ENCODE data around the gene PLD3. TPM values are rescaled to one million over a fixed set of nuclear protein-coding genes. Genes with fewer than 3 reads are reported as not detected.
"Not testable (repeated sequence)": the region's sequence is repeated elsewhere in the genome, so short reads cannot be mapped to it uniquely, and the experiment has no call there.

The PLD3 gene
- total RNA-seq, 1 donor from 2014 or later, result 156 TPM

DNA sequence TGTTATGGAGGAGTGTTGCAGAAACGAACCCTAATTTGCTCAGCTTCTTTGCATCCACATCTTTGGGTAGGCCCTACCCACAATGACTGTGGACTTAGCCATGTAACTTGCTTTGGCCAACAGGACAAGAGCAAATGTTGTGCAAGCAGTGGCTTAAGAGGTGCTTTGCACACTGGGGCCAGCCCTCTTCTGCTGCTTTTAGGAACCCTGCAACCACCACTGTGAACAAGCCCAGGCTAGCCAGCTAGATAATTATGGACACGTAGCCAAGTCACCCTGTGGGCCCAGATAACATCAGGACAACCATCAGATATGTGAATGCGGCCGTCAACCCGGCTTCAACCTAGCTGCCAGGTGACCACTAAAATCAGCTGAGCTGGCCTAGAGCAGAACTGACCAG, 17.4 kb upstream of the PLD3 start:
- no peak for DNase-seq
- Histone ChIP-seq H3K9me3 (replicated peaks) (no peaks in the 10 kb centered on the region), H3K4me3 (no peak overlapping the region), H3K4me1 (no peaks in the 10 kb centered on the region), H3K27me3 (ENCODE audit: low read depth) (no peaks in the 10 kb centered on the region), H3K36me3 (peaks cover 92% of the 10 kb centered on the region), H3K27ac (replicated peaks) (no peak overlapping the region)
- TF ChIP-seq, protein P1, sequence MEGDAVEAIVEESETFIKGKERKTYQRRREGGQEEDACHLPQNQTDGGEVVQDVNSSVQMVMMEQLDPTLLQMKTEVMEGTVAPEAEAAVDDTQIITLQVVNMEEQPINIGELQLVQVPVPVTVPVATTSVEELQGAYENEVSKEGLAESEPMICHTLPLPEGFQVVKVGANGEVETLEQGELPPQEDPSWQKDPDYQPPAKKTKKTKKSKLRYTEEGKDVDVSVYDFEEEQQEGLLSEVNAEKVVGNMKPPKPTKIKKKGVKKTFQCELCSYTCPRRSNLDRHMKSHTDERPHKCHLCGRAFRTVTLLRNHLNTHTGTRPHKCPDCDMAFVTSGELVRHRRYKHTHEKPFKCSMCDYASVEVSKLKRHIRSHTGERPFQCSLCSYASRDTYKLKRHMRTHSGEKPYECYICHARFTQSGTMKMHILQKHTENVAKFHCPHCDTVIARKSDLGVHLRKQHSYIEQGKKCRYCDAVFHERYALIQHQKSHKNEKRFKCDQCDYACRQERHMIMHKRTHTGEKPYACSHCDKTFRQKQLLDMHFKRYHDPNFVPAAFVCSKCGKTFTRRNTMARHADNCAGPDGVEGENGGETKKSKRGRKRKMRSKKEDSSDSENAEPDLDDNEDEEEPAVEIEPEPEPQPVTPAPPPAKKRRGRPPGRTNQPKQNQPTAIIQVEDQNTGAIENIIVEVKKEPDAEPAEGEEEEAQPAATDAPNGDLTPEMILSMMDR (IDR thresholded peaks at IDR 0.05; ENCODE audit: borderline replicate concordance), result no peak
- intact Hi-C loops (cut with micrococcal nuclease), result no loop called here

DNA sequence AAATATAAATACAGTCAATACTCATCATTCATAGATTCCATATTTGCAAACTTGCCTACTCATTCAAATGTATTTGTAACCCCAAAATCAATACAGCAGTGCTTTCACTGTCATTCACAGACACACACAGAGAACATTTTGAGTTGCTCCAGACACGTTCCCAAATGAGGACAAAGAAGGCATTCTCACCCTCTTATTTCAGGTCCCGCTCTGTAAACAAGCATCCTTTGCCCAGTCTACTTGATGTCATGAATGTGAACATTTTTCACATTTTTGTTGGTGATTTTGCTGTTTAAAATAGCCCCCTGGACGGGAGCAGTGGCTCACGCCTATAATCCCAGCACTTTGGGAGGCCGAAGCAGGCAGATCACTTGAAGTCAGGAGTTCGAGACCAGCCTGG, 15.8 kb upstream of the PLD3 start:
- intact Hi-C loops (cut with micrococcal nuclease), result no loop called here
- Histone ChIP-seq H3K9me3 (replicated peaks) (no peaks in the 10 kb centered on the region), H3K4me3 (no peak overlapping the region), H3K27me3 (ENCODE audit: low read depth) (no peaks in the 10 kb centered on the region), H3K27ac (replicated peaks) (no peak overlapping the region), H3K36me3 (peaks cover 78% of the 10 kb centered on the region), H3K4me1 (peaks cover 8% of the 10 kb centered on the region)
- TF ChIP-seq, protein P1 (IDR thresholded peaks at IDR 0.05; ENCODE audit: borderline replicate concordance), result no peak
- no peak for DNase-seq

- H3K4me3 ChIP-seq; H3K27ac ChIP-seq (replicated peaks); intact Hi-C loops (cut with micrococcal nuclease): not testable (repeated sequence)
Measured at GRCh38 chr19:40333083-40333482, 15.4 kb upstream of the PLD3 start.

DNA sequence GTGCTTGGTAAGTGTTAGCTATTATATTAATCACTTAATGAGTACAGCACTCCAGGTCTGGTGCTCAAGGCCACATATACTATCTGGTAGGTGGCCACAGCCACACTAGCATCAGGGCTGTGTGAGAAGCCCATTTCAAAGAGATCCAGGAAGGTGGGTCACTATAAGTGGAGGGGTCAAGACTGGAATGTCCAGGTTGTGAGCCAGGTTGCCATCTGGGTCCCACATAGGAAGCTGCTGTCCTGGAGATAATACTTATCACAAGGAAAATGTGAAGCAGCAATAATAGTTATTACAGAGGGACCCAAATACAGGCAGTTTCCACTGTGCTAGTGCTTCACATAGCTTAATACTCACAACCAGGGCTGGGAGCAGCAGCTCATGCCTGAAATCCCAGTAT, 13.4 kb upstream of the PLD3 start:
- no peaks in the 10 kb centered on the region for H3K27me3 ChIP-seq (ENCODE audit: low read depth)
- H3K36me3 ChIP-seq, result peaks cover 67% of the 10 kb centered on the region
- no peaks in the 10 kb centered on the region for H3K9me3 ChIP-seq (replicated peaks)
- intact Hi-C loops (cut with micrococcal nuclease), result no loop called here
- H3K4me1 ChIP-seq, result peaks cover 30% of the 10 kb centered on the region
- TF ChIP-seq, protein P1 (IDR thresholded peaks at IDR 0.05; ENCODE audit: borderline replicate concordance), result no peak
- no peak overlapping the region for H3K27ac ChIP-seq (replicated peaks)
- H3K4me3 ChIP-seq, result no peak overlapping the region
- DNase-seq, result no peak

More at GRCh38 chr19:40333083-40333482, 15.4 kb upstream of the PLD3 start:
- Histone ChIP-seq H3K36me3 (peaks cover 74% of the 10 kb centered on the region), H3K4me1 (peaks cover 10% of the 10 kb centered on the region)
- H3K9me3 ChIP-seq (replicated peaks); DNase-seq; H3K27me3 ChIP-seq (ENCODE audit: low read depth): not testable (repeated sequence)

GRCh38 chr19:40335855-40336600, 12.5 kb upstream of the PLD3 start:
- Histone ChIP-seq H3K27ac (replicated peaks) (no peak overlapping the region), H3K4me3 (no peak overlapping the region), H3K36me3 (peaks cover 59% of the 10 kb centered on the region), H3K9me3 (replicated peaks) (no peaks in the 10 kb centered on the region), H3K27me3 (ENCODE audit: low read depth) (no peaks in the 10 kb centered on the region), H3K4me1 (peaks cover 38% of the 10 kb centered on the region)
- TF ChIP-seq, protein P1 (IDR thresholded peaks at IDR 0.05; ENCODE audit: borderline replicate concordance), result no peak
- intact Hi-C loops (cut with micrococcal nuclease), result no loop called here
- no peak for DNase-seq

- Histone ChIP-seq H3K9me3 (replicated peaks) (no peaks in the 10 kb centered on the region), H3K4me1 (peaks cover 43% of the 10 kb centered on the region), H3K27ac (replicated peaks) (no peak overlapping the region), H3K27me3 (ENCODE audit: low read depth) (no peaks in the 10 kb centered on the region), H3K36me3 (peaks cover 54% of the 10 kb centered on the region), H3K4me3 (no peak overlapping the region)
- TF ChIP-seq, protein P1 (IDR thresholded peaks at IDR 0.05; ENCODE audit: borderline replicate concordance), result no peak
- no peak for DNase-seq
- intact Hi-C loops (cut with micrococcal nuclease), result no loop called here
Measured at GRCh38 chr19:40336601-40336900, 11.9 kb upstream of the PLD3 start.
